ENCODE data around the gene FBXL14. TPM values are rescaled to one million over a fixed set of nuclear protein-coding genes. Genes with fewer than 3 reads are reported as not detected.
"Not testable (repeated sequence)": the region's sequence is repeated elsewhere in the genome, so short reads cannot be mapped to it uniquely, and the experiment has no call there.

The FBXL14 gene
- total RNA-seq, 1 experiment from 2014 or later = 43.5 TPM

- DNase-seq (ENCODE audit: low spot score) = no peak
Observed at GRCh38 chr12:1573960-1574864, 20.2 kb downstream of the FBXL14 start.

GRCh38 chr12:1572731-1573130, 21.6 kb downstream of the FBXL14 start:
- no peak for DNase-seq (ENCODE audit: low spot score)

- no peak for DNase-seq (ENCODE audit: low spot score)
Observed at GRCh38 chr12:1567852-1568251, 26.5 kb downstream of the FBXL14 start.

- no peak for DNase-seq (ENCODE audit: low spot score)
Observed at GRCh38 chr12:1566449-1567135, 27.8 kb downstream of the FBXL14 start.

- DNase-seq (ENCODE audit: low spot score) = no peak
Observed at GRCh38 chr12:1565172-1565571, 29.2 kb downstream of the FBXL14 start.

- no peak for DNase-seq (ENCODE audit: low spot score)
Observed at GRCh38 chr12:1564067-1564466, 30.3 kb downstream of the FBXL14 start.

- DNase-seq (ENCODE audit: low spot score) = no peak
Observed at GRCh38 chr12:1562813-1563407, 31.5 kb downstream of the FBXL14 start.

GRCh38 chr12:1560704-1561103, 33.7 kb downstream of the FBXL14 start:
- DNase-seq (ENCODE audit: low spot score) = no peak

- no peak for DNase-seq (ENCODE audit: low spot score)
Observed at GRCh38 chr12:1559676-1560091, 34.7 kb downstream of the FBXL14 start.

GRCh38 chr12:1558108-1558507, 36.3 kb downstream of the FBXL14 start:
- DNase-seq (ENCODE audit: low spot score) = not testable (repeated sequence)

GRCh38 chr12:1553987-1554982, 40.1 kb downstream of the FBXL14 start:
- no peak for DNase-seq (ENCODE audit: low spot score)

- DNase-seq (ENCODE audit: low spot score) = no peak
Observed at GRCh38 chr12:1553536-1553935, 40.8 kb downstream of the FBXL14 start.

GRCh38 chr12:1552911-1553491, 41.4 kb downstream of the FBXL14 start:
- no peak for DNase-seq (ENCODE audit: low spot score)

- no peak for DNase-seq (ENCODE audit: low spot score)
Observed at GRCh38 chr12:1552171-1552570, 42.2 kb downstream of the FBXL14 start.

GRCh38 chr12:1551496-1551895, 42.9 kb downstream of the FBXL14 start:
- DNase-seq (ENCODE audit: low spot score) = no peak

- no peak for DNase-seq (ENCODE audit: low spot score)
Observed at GRCh38 chr12:1546931-1547640, 47.3 kb downstream of the FBXL14 start.

- DNase-seq (ENCODE audit: low spot score) = peak; percentile 47
Observed at GRCh38 chr12:1544996-1545700, 49.2 kb downstream of the FBXL14 start.

GRCh38 chr12:1542599-1542998, 51.8 kb downstream of the FBXL14 start:
- DNase-seq (ENCODE audit: low spot score) = no peak

GRCh38 chr12:1540690-1541089, 53.7 kb downstream of the FBXL14 start:
- peak; percentile 66 for DNase-seq (ENCODE audit: low spot score)

Measured in HT-29 (cell line).